SK-N-SH treated with all-trans-retinoic acid at 6 μM for 48 hours (cell line): Measurements from ENCODE around the gene ARHGAP24.

ENCODE experiments used
- ATAC-seq: fragments of 200-7000 bp; cut with Tn5 transposase; 3 replicates; pipeline ENCODE4 v1.9.1; 2020; ENCODE audit warnings: mild to moderate bottlenecking, moderate library complexity
- ARNTL ChIP-seq: fragments of 450-650 bp; formaldehyde crosslinking; IDR thresholded peaks from 2 replicates; pipeline ENCODE4 v1.5.0; 2020; ENCODE audit warnings: low read depth, mild to moderate bottlenecking, moderate library complexity, borderline replicate concordance
- BACH2 ChIP-seq: fragments of 250-450 bp; sonication (Bioruptor Pico); IDR thresholded peaks from 2 replicates; pipeline ENCODE4 v1.9.0; 2021; ENCODE audit warnings: mild to moderate bottlenecking, borderline replicate concordance
- ISL1 ChIP-seq: fragments of 250-450 bp; sonication (Bioruptor Pico); IDR thresholded peaks from 2 replicates; pipeline ENCODE4 v2.1.2; 2022; ENCODE audit warnings: mild to moderate bottlenecking, moderate library complexity
- OSR1 ChIP-seq: fragments of 250-450 bp; sonication (Bioruptor Pico); IDR thresholded peaks from 2 replicates; pipeline ENCODE4 v1.8.0; 2022; ENCODE audit warnings: moderate library complexity, mild to moderate bottlenecking, inconsistent platforms
- PATZ1 ChIP-seq: fragments of 250-450 bp; sonication (Bioruptor Pico); IDR thresholded peaks from 2 replicates; pipeline ENCODE4 v1.8.0; 2020; ENCODE audit warnings: mild to moderate bottlenecking, moderate library complexity, borderline replicate concordance
- PPARA ChIP-seq: fragments of 250-450 bp; sonication (Bioruptor Pico); IDR thresholded peaks from 2 replicates; pipeline ENCODE4 v1.5.0; 2020; ENCODE audit warnings: mild to moderate bottlenecking, borderline replicate concordance
- RARB ChIP-seq: fragments of 250-450 bp; sonication (Bioruptor Pico); IDR thresholded peaks from 2 replicates; pipeline ENCODE4 v1.8.0; 2021; ENCODE audit warnings: mild to moderate bottlenecking, moderate library complexity
- SNAI2 ChIP-seq: fragments of 250-450 bp; sonication (Bioruptor Pico); IDR thresholded peaks from 2 replicates; pipeline ENCODE4 v1.5.0; 2020; ENCODE audit warnings: mild to moderate bottlenecking, moderate library complexity
- TCF4 ChIP-seq: fragments of 250-450 bp; sonication (Bioruptor Pico); IDR thresholded peaks from 2 replicates; pipeline ENCODE4 v1.8.0; 2021; ENCODE audit warnings: mild to moderate bottlenecking, moderate library complexity, borderline replicate concordance
- TOX ChIP-seq: fragments of 250-450 bp; sonication (Bioruptor Pico); IDR thresholded peaks from 2 replicates; pipeline ENCODE4 v1.8.0; 2021; ENCODE audit warnings: mild to moderate bottlenecking, moderate library complexity, borderline replicate concordance
- ZFP30 ChIP-seq: fragments of 450-650 bp; formaldehyde crosslinking; IDR thresholded peaks from 2 replicates; pipeline ENCODE4 v1.5.0; 2022; ENCODE audit warnings: mild to moderate bottlenecking, moderate library complexity
- ZNF565 ChIP-seq: fragments of 450-650 bp; formaldehyde crosslinking; conservative IDR thresholded peaks from 2 replicates; pipeline ENCODE4 v1.5.0; 2020; ENCODE audit warnings: low read depth, mild to moderate bottlenecking, moderate library complexity
- ZNF70 ChIP-seq: fragments of 450-650 bp; formaldehyde crosslinking; IDR thresholded peaks from 2 replicates; pipeline ENCODE4 v1.5.0; 2020; ENCODE audit warnings: mild to moderate bottlenecking, moderate library complexity
- ZNF8 ChIP-seq: fragments of 450-650 bp; formaldehyde crosslinking; IDR thresholded peaks from 2 replicates; pipeline ENCODE4 v1.5.0; 2020; ENCODE audit warnings: mild to moderate bottlenecking, moderate library complexity
- TF ChIP-seq, protein P1 (sequence below): fragments of 250-450 bp; sonication (Bioruptor Pico); IDR thresholded peaks from 2 replicates; pipeline ENCODE4 v1.5.0; 2020; ENCODE audit warnings: mild to moderate bottlenecking, moderate library complexity
- TF ChIP-seq, protein P2 (sequence below): fragments of 250-450 bp; sonication (Bioruptor Pico); IDR thresholded peaks from 2 replicates; pipeline ENCODE4 v1.5.1; 2021; ENCODE audit warnings: mild to moderate bottlenecking, moderate library complexity

Gene ARHGAP24

DNA sequence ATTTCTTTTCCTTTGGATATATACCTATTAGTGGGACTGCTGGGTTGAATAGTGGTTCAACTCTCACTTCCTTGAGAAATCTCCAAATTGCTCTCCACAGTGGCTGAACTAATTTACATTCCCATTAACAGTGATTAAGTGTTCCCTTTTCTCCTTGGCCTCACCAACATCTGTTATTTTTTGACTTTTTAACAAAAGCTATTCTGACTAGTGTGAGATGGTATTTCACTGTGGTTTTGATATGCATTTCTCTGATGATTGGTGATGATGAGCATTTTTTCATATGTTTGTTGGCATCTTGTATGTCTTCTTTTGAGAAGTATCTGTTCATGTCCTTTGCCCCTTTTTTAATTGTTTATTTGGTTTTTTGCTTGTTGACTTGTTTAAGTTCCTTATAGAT lies 471.9 kb downstream of the ARHGAP24 start (continued):
- TF ChIP-seq PATZ1 (CRISPR knock-in tag), result no peak
- TF ChIP-seq, protein P1, sequence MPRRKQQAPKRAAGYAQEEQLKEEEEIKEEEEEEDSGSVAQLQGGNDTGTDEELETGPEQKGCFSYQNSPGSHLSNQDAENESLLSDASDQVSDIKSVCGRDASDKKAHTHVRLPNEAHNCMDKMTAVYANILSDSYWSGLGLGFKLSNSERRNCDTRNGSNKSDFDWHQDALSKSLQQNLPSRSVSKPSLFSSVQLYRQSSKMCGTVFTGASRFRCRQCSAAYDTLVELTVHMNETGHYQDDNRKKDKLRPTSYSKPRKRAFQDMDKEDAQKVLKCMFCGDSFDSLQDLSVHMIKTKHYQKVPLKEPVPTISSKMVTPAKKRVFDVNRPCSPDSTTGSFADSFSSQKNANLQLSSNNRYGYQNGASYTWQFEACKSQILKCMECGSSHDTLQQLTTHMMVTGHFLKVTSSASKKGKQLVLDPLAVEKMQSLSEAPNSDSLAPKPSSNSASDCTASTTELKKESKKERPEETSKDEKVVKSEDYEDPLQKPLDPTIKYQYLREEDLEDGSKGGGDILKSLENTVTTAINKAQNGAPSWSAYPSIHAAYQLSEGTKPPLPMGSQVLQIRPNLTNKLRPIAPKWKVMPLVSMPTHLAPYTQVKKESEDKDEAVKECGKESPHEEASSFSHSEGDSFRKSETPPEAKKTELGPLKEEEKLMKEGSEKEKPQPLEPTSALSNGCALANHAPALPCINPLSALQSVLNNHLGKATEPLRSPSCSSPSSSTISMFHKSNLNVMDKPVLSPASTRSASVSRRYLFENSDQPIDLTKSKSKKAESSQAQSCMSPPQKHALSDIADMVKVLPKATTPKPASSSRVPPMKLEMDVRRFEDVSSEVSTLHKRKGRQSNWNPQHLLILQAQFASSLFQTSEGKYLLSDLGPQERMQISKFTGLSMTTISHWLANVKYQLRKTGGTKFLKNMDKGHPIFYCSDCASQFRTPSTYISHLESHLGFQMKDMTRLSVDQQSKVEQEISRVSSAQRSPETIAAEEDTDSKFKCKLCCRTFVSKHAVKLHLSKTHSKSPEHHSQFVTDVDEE (CRISPR knock-in tag), result no peak

DNA sequence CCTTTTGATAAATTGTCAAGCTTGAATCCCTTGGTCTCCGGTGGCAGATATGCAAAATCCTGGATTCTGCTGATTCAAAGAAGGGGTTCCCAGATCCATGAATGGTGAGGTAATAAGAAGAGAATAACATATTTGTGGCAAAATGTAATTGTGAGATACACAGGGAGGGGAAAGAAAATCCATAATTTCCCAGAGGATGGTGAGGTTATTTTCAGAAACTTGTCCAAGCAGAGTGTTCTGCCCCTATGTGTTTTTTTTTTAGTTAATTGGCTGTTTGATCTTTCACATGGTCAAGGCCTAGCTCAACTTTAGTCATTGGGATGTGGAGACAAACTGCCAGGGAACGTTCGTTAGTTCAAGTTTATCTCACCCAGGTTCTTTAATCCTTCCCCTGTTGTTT lies 476.1 kb downstream of the ARHGAP24 start:
- ATAC-seq, result no peak
- TF ChIP-seq SNAI2 (CRISPR knock-in tag), result no peak
- TF ChIP-seq PATZ1 (CRISPR knock-in tag), result no peak
- TF ChIP-seq ISL1 (CRISPR knock-in tag), result no peak
- TF ChIP-seq BACH2 (CRISPR knock-in tag), result no peak

GRCh38 chr4:85952528-85952927 lies 477.6 kb downstream of the ARHGAP24 start:
- no peak for TF ChIP-seq ARNTL (CRISPR knock-in tag)
- no peak for TF ChIP-seq OSR1 (CRISPR knock-in tag)
- TF ChIP-seq ZNF8 (CRISPR knock-in tag), result no peak
- TF ChIP-seq ZFP30 (CRISPR knock-in tag), result no peak
- TF ChIP-seq SNAI2 (CRISPR knock-in tag), result no peak
- TF ChIP-seq TOX (CRISPR knock-in tag), result no peak
- no peak for TF ChIP-seq PATZ1 (CRISPR knock-in tag)

GRCh38 chr4:85952972-85953650 lies 478.2 kb downstream of the ARHGAP24 start:
- peak; percentile 20 for ATAC-seq
- TF ChIP-seq BACH2 (CRISPR knock-in tag), result no peak
- TF ChIP-seq ARNTL (CRISPR knock-in tag), result no peak
- no peak for TF ChIP-seq OSR1 (CRISPR knock-in tag)
- TF ChIP-seq TOX (CRISPR knock-in tag), result no peak
- no peak for TF ChIP-seq ISL1 (CRISPR knock-in tag)
- no peak for TF ChIP-seq ZFP30 (CRISPR knock-in tag)
- TF ChIP-seq ZNF565 (CRISPR knock-in tag), result no peak
- TF ChIP-seq PPARA, result no peak

More at GRCh38 chr4:85952528-85952927, 477.6 kb downstream of the ARHGAP24 start:
- ATAC-seq, result 0 out of 3 replicates have a peak, but pooled peaks have one; percentile 19

DNA sequence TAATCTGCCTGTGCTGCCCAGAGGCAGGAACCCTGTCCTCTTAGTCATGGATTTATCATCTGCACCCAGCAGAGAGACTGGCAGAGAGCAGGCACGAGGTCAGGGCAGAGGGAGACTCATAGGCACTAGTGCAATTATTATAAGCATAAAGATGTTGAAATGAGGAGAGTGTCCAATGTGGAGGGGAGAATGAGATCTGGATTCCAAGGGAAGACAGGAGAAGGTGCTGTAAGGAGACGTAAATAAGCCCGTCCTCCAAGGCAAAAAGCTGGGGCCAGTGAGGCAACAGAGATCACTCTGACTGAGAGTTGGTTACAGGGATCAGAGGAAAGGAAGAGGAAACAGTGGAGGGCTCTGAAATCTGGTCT lies 478.7 kb downstream of the ARHGAP24 start:
- TF ChIP-seq ZNF8 (CRISPR knock-in tag) (no peak), RARB (no peak), ISL1 (CRISPR knock-in tag) (no peak), TCF4 (CRISPR knock-in tag) (no peak), ZNF70 (CRISPR knock-in tag) (no peak)
- TF ChIP-seq, protein P2, sequence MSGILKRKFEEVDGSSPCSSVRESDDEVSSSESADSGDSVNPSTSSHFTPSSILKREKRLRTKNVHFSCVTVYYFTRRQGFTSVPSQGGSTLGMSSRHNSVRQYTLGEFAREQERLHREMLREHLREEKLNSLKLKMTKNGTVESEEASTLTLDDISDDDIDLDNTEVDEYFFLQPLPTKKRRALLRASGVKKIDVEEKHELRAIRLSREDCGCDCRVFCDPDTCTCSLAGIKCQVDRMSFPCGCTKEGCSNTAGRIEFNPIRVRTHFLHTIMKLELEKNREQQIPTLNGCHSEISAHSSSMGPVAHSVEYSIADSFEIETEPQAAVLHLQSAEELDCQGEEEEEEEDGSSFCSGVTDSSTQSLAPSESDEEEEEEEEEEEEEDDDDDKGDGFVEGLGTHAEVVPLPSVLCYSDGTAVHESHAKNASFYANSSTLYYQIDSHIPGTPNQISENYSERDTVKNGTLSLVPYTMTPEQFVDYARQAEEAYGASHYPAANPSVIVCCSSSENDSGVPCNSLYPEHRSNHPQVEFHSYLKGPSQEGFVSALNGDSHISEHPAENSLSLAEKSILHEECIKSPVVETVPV (CRISPR knock-in tag), result no peak
- peak; percentile 95 for ATAC-seq
